H9 (cell line): ENCODE data around the gene APPBP2. TPM values are rescaled to one million over a fixed set of nuclear protein-coding genes. Genes with fewer than 3 reads are reported as not detected.

Experiments
- DNase-seq: peaks from one replicate; pipeline ENCODE4 v3.0.0-alpha.2; 2017
- H2AFZ ChIP-seq: one replicate; pipeline ENCODE4 v1.6.1; 2013; ENCODE audit warnings: mild to moderate bottlenecking, low read length, control low read depth, moderate library complexity
- H2AK5ac ChIP-seq: 2 replicates; pipeline ENCODE4 v1.6.1; 2013; ENCODE audit warnings: low read length, control low read depth, mixed read lengths; ENCODE audit not compliant: insufficient read length
- H2BK120ac ChIP-seq: one replicate; pipeline ENCODE4 v1.6.1; 2013; ENCODE audit warnings: low read depth, mild to moderate bottlenecking, low read length, control low read depth, inconsistent platforms; ENCODE audit not compliant: poor library complexity, severe bottlenecking
- H2BK12ac ChIP-seq: 2 replicates; pipeline ENCODE4 v1.6.1; 2013; ENCODE audit warnings: low read length, control low read depth, mixed read lengths, low read depth; ENCODE audit not compliant: insufficient read length
- H2BK15ac ChIP-seq: 2 replicates; pipeline ENCODE4 v1.6.1; 2013; ENCODE audit warnings: low read depth, low read length, control low read depth
- H2BK20ac ChIP-seq: one replicate; pipeline ENCODE4 v1.6.1; 2013; ENCODE audit warnings: low read depth, mild to moderate bottlenecking, low read length, control low read depth, inconsistent platforms; ENCODE audit not compliant: poor library complexity, severe bottlenecking
- H2BK5ac ChIP-seq: 2 replicates; pipeline ENCODE4 v1.6.1; 2013; ENCODE audit warnings: low read length, control low read depth, mixed read lengths; ENCODE audit not compliant: insufficient read length
- H3K14ac ChIP-seq: 2 replicates; pipeline ENCODE4 v1.6.1; 2013; ENCODE audit warnings: low read length, control low read depth; ENCODE audit not compliant: insufficient read depth
- H3K18ac ChIP-seq: 2 replicates; pipeline ENCODE4 v1.6.1; 2013; ENCODE audit warnings: low read depth, mild to moderate bottlenecking, mixed read lengths, low read length, control low read depth; ENCODE audit not compliant: insufficient read length
- H3K23ac ChIP-seq: 2 replicates; pipeline ENCODE4 v1.6.1; 2013; ENCODE audit warnings: low read length, control low read depth, mixed read lengths, low read depth; ENCODE audit not compliant: insufficient read length
- H3K23me2 ChIP-seq: 2 replicates; pipeline ENCODE4 v1.6.1; 2013; ENCODE audit warnings: low read depth, mild to moderate bottlenecking, mixed read lengths, low read length, control low read depth; ENCODE audit not compliant: insufficient read length, poor library complexity, severe bottlenecking
- H3K27ac ChIP-seq: 2 replicates; pipeline ENCODE4 v1.5.1; 2013; ENCODE audit warnings: low read length, control low read depth, mixed read lengths, low read depth; ENCODE audit not compliant: insufficient read length
- H3K27me3 ChIP-seq: 2 replicates; pipeline ENCODE4 v1.6.1; 2013; ENCODE audit warnings: low read length, control low read depth, inconsistent platforms; ENCODE audit not compliant: insufficient read depth
- H3K4ac ChIP-seq: 2 replicates; pipeline ENCODE4 v1.6.1; 2013; ENCODE audit warnings: low read depth, mild to moderate bottlenecking, control low read depth, inconsistent platforms, low read length, moderate library complexity
- H3K4me1 ChIP-seq: 2 replicates; pipeline ENCODE4 v1.6.1; 2013; ENCODE audit warnings: low read length, control low read depth, inconsistent platforms; ENCODE audit not compliant: insufficient read depth
- H3K4me2 ChIP-seq: 2 replicates; pipeline ENCODE4 v1.6.1; 2013; ENCODE audit warnings: low read length, control low read depth, mixed read lengths; ENCODE audit not compliant: insufficient read length, insufficient read depth
- H3K56ac ChIP-seq: 2 replicates; pipeline ENCODE4 v1.6.1; 2013; ENCODE audit warnings: low read depth, mild to moderate bottlenecking, mixed read lengths, low read length, control low read depth; ENCODE audit not compliant: insufficient read length
- H3K79me1 ChIP-seq: 2 replicates; pipeline ENCODE4 v1.6.1; 2013; ENCODE audit warnings: low read depth, mild to moderate bottlenecking, moderate library complexity, low read length, control low read depth, inconsistent platforms; ENCODE audit not compliant: insufficient read depth, poor library complexity, severe bottlenecking
- H3K79me2 ChIP-seq: 2 replicates; pipeline ENCODE4 v1.6.1; 2013; ENCODE audit warnings: low read length, control low read depth, inconsistent platforms; ENCODE audit not compliant: insufficient read depth
- H3K9ac ChIP-seq: 2 replicates; pipeline ENCODE4 v1.6.1; 2013; ENCODE audit warnings: low read length, control low read depth, mixed read lengths; ENCODE audit not compliant: insufficient read length; ENCODE audit errors: extremely low read depth
- H3K9me3 ChIP-seq: one replicate; pipeline ENCODE4 v1.6.1; 2013; ENCODE audit warnings: low read depth, low read length, inconsistent platforms; ENCODE audit not compliant: control insufficient read depth
- H3T11ph ChIP-seq: one replicate; pipeline ENCODE4 v1.6.1; 2013; ENCODE audit warnings: mild to moderate bottlenecking, low read length, control low read depth, inconsistent platforms
- H4K20me1 ChIP-seq: one replicate; pipeline ENCODE4 v1.6.1; 2013; ENCODE audit not compliant: control insufficient read depth, insufficient read length, insufficient read depth
- H4K5ac ChIP-seq: 2 replicates; pipeline ENCODE4 v1.6.1; 2013; ENCODE audit warnings: low read depth, mild to moderate bottlenecking, mixed read lengths, low read length, control low read depth; ENCODE audit not compliant: insufficient read length
- H4K8ac ChIP-seq: replicated peaks from 2 replicates; pipeline ENCODE4 v1.6.1; 2013; ENCODE audit warnings: low read length, control low read depth, mixed read lengths, low read depth; ENCODE audit not compliant: insufficient read length
- H4K91ac ChIP-seq: 2 replicates; pipeline ENCODE4 v1.6.1; 2013; ENCODE audit warnings: low read depth, mild to moderate bottlenecking, moderate library complexity, mixed read lengths, low read length, control low read depth; ENCODE audit not compliant: insufficient read length
- H3K27ac Mint-ChIP-seq, 3 experiments: 2 replicates in 2 of 3; 3 replicates in 1 of 3; pipeline ENCODE4 v1.8.0; 2020 to 2021; ENCODE audit warnings: mixed read lengths in 3 of 3, mild to moderate bottlenecking in 1 of 3, moderate library complexity in 1 of 3
- H3K27me3 Mint-ChIP-seq: 2 replicates; pipeline ENCODE4 v1.8.0; 2021; ENCODE audit warnings: low read depth, mild to moderate bottlenecking, moderate library complexity, mixed read lengths
- H3K36me3 Mint-ChIP-seq, 3 experiments: 2 replicates in 2 of 3; 3 replicates in 1 of 3; pipeline ENCODE4 v1.8.0; 2020 to 2021; ENCODE audit warnings: low read depth in 3 of 3, mixed read lengths in 3 of 3; ENCODE audit not compliant: insufficient read depth in 1 of 3
- H3K4me1 Mint-ChIP-seq, 2 experiments: 2 replicates each; pipeline ENCODE4 v1.8.0; 2020; ENCODE audit warnings: mixed read lengths in 2 of 2
- H3K4me3 Mint-ChIP-seq, 2 experiments: 2 replicates in 1 of 2; 3 replicates in 1 of 2; pipeline ENCODE4 v1.8.0; 2020 to 2021; ENCODE audit warnings: mild to moderate bottlenecking in 2 of 2, mixed read lengths in 2 of 2, moderate library complexity in 1 of 2
- H3K9me3 Mint-ChIP-seq, 2 experiments: 2 replicates in 1 of 2; 3 replicates in 1 of 2; pipeline ENCODE4 v1.8.0; 2020; ENCODE audit warnings: mild to moderate bottlenecking in 2 of 2, mixed read lengths in 2 of 2, moderate library complexity in 1 of 2
- WGBS: extraction: QIAGEN DNeasy Blood & Tissue Kit; methylation state at CpG from one replicate; pipeline ENCODE4 v1.1.7; 2013; ENCODE audit warnings: missing lambda C conversion rate, low lambda C conversion rate, mixed read lengths; ENCODE audit not compliant: insufficient read length; ENCODE audit errors: extremely low coverage; 5-methylcytosine and 5-hydroxymethylcytosine counted together
- total RNA-seq: library from RNA; stranded (reverse); gene quantifications from 2 replicates; pipeline ENCODE4 v1.2.1, GENCODE V29; 2021
- TF ChIP-seq, protein P1 (sequence below): fragments of 200-600 bp; sonication (generic); conservative IDR thresholded peaks from 3 replicates; pipeline ENCODE4 v1.8.0; 2021; ENCODE audit warnings: antibody characterized with exemption, mild to moderate bottlenecking

Gene APPBP2
- total RNA-seq, 1 experiment from 2014 or later = 17.0 TPM

- no peak overlapping the region for H2BK12ac ChIP-seq
- Mint-ChIP-seq H3K36me3 (peaks cover 86 to 95% (median 93%) of the 10 kb centered on the region in 3 experiments), H3K9me3 (peaks cover 48 to 62% of the 10 kb centered on the region in 2 experiments), H3K4me3 (no peak overlapping the region), H3K27ac (no peak overlapping the region), H3K27me3 (peaks cover 3% of the 10 kb centered on the region), H3K4me1 (no peaks in the 10 kb centered on the region)
- no peak overlapping the region for H3K27ac ChIP-seq
- no peak overlapping the region for H3K4me2 ChIP-seq
- H3T11ph ChIP-seq = no peak overlapping the region
- no peaks in the 10 kb centered on the region for H3K79me1 ChIP-seq
- no peaks in the 10 kb centered on the region for H3K79me2 ChIP-seq
- no peak overlapping the region for H2BK5ac ChIP-seq
- no peak for DNase-seq
- whole genome bisulfite sequencing = no CpG with 5 or more reads among the region's 3 CpGs
- no peak overlapping the region for H3K56ac ChIP-seq
- H4K8ac ChIP-seq = no peak overlapping the region
- H3K18ac ChIP-seq = no peak overlapping the region
- no peak overlapping the region for H3K4ac ChIP-seq
- no peaks in the 10 kb centered on the region for H3K27me3 ChIP-seq
- TF ChIP-seq, protein P1, sequence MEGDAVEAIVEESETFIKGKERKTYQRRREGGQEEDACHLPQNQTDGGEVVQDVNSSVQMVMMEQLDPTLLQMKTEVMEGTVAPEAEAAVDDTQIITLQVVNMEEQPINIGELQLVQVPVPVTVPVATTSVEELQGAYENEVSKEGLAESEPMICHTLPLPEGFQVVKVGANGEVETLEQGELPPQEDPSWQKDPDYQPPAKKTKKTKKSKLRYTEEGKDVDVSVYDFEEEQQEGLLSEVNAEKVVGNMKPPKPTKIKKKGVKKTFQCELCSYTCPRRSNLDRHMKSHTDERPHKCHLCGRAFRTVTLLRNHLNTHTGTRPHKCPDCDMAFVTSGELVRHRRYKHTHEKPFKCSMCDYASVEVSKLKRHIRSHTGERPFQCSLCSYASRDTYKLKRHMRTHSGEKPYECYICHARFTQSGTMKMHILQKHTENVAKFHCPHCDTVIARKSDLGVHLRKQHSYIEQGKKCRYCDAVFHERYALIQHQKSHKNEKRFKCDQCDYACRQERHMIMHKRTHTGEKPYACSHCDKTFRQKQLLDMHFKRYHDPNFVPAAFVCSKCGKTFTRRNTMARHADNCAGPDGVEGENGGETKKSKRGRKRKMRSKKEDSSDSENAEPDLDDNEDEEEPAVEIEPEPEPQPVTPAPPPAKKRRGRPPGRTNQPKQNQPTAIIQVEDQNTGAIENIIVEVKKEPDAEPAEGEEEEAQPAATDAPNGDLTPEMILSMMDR = no peak
- H4K5ac ChIP-seq = no peak overlapping the region
- no peak overlapping the region for H2BK15ac ChIP-seq
- no peak overlapping the region for H3K23ac ChIP-seq
- H3K9ac ChIP-seq = no peak overlapping the region
- H3K9me3 ChIP-seq = peaks cover 47% of the 10 kb centered on the region
- H3K23me2 ChIP-seq = no peaks in the 10 kb centered on the region
- H2BK120ac ChIP-seq = no peak overlapping the region
- H2AK5ac ChIP-seq = no peak overlapping the region
- H3K4me1 ChIP-seq = no peaks in the 10 kb centered on the region
- no peak overlapping the region for H2BK20ac ChIP-seq
- no peaks in the 10 kb centered on the region for H4K20me1 ChIP-seq
- H4K91ac ChIP-seq = no peak overlapping the region
- no peak overlapping the region for H3K14ac ChIP-seq
- H2AFZ ChIP-seq = no peak overlapping the region
Observed at GRCh38 chr17:60493847-60494321, 32.2 kb downstream of the APPBP2 start.
